GM08714 (cell line): ENCODE results near the gene TRIB2.

Source experiments
- H3K4me3 ChIP-seq: fragments of 200-500 bp; sonication (Bioruptor generic); 2 replicates; pipeline ENCODE4 v1.5.1; 2014; ENCODE audit warnings: mild to moderate bottlenecking, low read length, inconsistent platforms
- ZNF274 ChIP-seq: IDR thresholded peaks from 2 replicates; pipeline ENCODE4 v1.6.1; 2012; ENCODE audit warnings: mild to moderate bottlenecking, low read depth, low read length

Gene TRIB2

DNA sequence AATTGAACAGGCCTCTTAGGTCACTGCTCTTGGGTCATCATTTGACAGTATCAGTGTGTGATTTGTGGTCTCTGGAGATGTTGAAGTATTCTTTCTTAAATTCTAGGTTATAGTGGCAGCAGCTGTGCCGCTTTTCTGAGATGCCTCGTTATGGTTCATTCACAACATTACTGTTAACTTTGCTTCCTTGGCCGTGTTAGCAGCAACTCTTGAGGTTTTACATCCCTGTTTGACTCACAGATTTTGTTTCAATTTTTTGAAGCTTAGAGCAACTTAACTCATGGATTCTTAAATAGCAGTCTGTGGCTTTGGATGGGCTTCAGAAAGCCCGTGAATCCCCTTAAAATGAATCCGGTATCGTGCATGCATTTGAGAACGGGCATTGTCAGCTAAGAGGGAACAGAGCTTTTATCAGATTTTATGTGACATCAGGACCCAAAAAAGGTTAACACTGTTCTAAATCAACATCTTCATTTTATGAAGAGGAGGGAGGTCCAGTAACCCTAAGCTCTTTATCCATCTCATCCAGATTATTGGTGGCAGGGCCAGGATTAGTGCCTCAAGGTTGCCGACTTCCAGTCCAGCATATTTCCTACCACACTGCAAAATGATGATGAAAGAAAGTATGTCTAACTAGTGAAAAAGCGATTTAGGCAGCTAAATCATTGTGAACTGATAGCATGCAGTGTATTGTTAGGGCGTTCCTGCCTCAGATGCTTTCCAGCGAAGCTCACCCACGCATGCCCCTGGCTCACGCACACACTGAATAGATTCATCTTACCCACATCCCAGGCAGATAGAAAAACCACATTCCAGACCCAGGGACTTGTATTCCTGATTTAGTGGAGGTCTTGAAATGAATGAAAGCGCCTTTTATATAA lies 5.1 kb downstream of the TRIB2 start:
- H3K4me3 ChIP-seq, result no peak overlapping the region
- no peak for TF ChIP-seq ZNF274

DNA sequence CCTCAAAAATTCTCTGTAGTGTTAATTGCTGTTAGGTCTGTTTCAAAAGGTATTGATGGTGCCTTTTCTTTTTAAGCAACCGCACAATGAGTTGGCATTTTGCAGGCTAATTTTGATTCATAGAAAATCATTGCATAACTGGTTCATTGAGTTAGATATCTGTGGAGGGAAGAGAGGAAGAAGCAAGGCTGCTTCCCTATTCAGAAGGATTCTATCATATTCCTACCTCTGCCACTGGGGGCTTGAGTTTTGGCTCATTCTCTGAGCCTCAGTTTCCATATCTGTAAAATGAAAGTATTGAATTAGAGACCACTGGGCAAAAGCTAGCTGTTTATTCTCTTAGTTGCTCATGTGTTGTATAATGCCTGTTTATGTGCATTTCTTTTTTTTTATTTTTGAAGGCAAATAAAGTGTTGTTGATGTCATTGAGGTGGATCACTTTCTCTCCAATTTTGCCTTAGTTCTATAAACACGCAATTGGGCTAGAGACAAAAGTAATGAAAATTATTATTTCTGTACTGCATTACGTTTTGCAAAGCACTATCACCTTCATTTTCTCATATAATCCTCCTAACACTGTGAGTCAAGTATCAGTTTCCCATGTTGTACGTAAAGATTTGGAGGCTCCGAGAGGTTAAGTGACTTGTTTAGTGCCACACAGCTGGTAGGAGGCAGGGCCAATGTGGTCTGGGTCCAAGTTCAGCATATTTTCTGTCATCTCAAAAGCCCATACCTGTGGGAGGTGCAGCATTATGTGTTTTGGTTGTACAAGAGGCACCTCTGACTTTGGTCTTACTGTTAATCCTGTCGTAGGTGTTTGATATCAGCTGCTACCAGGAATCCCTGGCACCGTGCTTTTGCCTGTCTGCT lies 5.9 kb downstream of the TRIB2 start:
- no peak overlapping the region for H3K4me3 ChIP-seq
- TF ChIP-seq ZNF274, result no peak

- H3K4me3 ChIP-seq, result no peak overlapping the region
- TF ChIP-seq ZNF274, result no peak
These were observed 7.2 kb downstream of the TRIB2 start for GRCh38 chr2:12723736-12724463.

DNA sequence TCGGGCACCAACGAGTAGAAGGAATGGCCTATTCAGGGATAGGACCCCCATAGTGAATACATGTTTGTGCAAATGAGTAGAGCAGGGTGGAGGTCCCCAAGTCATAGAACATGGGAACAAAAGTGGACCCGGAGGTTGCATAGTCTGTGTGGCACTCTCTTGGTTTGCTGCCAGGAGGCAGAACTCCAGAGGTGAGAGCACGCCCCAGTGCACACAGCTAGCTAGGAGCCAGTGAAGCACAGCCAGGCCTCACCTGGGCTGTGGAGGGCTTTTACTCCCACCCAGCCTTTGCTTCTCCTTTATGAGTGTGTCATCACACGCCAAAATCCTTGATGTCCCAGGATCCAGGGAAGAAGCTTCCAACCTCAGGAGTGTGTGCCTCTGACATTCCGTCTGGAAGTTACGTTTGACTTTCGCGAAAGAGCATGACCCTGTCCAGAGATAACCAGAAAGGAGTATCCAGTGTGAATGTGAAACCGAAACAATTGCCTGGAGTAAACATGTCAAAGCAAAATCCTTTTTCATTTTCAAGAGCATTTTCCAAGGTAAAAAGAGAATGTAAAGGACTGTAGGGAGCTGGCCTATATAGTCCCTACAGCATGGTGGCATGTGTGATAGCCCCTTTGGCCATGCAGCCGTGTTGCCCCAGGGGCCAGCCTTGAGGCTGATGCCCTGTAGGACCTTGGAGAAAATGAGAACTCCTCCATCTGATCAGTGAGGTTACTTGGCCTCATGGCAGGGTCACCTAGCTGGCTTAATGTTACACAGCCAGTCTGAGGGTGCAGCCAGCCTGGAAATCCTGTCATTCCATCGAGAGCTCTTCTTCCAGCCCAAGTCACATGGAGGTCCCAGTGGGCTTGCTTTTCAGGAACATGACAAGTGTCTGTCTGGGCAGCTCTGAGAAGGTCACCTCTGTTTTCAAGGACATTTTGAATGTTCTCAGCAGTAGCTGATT lies 8.8 kb downstream of the TRIB2 start:
- H3K4me3 ChIP-seq, result no peak overlapping the region
- no peak for TF ChIP-seq ZNF274

GRCh38 chr2:12726271-12726670 lies 9.5 kb downstream of the TRIB2 start:
- H3K4me3 ChIP-seq, result no peak overlapping the region
- TF ChIP-seq ZNF274, result no peak

- H3K4me3 ChIP-seq, result no peak overlapping the region
These were observed 10.3 kb downstream of the TRIB2 start for GRCh38 chr2:12727065-12727464.

GRCh38 chr2:12727641-12728040 lies 10.9 kb downstream of the TRIB2 start:
- no peak for TF ChIP-seq ZNF274
- H3K4me3 ChIP-seq, result no peak overlapping the region

More at GRCh38 chr2:12727065-12727464, 10.3 kb downstream of the TRIB2 start:
- TF ChIP-seq ZNF274, result no peak

DNA sequence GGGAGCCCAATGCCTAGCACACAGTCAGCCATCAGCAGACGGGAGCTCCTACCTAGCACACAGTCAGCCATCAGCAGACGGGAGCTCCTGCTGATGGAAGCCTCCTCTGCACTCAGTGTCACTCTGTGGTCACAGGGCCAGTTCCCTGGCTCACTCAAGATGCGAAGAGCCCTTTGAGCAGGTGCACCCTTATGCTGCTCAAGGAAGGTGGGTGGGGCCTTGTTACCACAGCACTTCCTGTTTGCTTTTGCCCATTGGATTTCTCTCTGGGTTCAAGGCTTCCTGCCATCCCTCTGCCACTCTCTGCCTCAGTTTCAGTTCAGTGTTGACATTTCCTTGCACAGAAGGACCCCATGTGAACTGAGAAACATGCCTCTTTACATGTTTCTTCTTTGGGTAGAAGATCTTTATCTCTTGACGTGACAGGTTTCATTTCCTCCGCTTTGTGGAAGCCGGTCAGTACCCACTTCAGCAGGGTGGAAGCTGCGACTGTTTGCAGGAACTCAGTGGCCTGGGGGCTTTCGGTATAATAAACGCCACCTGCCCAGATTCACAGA lies 11.6 kb downstream of the TRIB2 start:
- no peak overlapping the region for H3K4me3 ChIP-seq
- no peak for TF ChIP-seq ZNF274

DNA sequence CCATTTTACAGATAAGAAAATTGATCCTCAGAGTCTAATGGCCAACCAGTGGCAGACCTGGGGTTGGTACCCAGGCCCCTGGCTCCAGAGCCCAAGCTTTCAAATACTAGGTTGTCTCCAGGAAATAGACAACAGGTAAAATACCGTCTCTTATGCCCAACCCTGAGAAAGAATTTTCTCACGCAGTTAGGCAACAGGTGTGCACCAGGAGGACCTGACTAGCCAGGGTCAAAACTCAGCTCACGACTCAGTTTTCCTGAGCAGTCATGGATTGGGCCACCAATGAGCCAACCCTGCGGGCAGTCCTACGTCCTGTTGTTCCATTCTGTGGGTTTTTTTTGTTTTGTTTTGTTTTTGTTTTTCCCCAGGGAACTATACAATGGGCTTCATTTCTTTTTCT lies 13.5 kb downstream of the TRIB2 start:
- no peak overlapping the region for H3K4me3 ChIP-seq
- TF ChIP-seq ZNF274, result no peak

DNA sequence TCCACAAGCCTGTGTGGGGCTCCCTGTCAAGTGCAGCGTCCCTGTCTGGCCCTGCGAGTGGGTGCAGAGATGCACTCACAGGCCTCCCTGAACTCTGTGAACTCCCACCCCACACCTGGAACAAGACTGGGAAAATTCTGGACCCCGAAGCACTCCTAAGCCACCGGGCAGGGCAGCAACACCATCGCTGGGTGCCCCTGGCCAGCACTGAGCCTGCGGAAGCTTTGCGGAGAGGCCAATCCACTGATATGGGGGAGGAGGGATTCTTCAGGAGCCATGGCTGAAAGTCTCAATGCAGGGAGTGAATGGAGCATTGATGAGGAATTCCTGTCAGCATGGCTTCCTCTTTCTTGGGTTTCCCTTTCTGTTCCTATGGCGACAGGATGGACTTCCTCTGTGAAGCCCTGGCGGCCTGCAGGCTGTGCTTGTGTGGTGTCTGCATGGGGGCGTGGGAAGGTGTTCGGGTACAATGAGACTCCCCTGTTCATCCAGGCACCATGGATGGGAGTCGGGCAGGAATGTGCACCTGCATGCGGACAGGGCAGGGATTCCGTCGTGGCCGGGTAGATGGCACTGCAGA lies 15.1 kb downstream of the TRIB2 start:
- no peak overlapping the region for H3K4me3 ChIP-seq
- TF ChIP-seq ZNF274, result no peak

DNA sequence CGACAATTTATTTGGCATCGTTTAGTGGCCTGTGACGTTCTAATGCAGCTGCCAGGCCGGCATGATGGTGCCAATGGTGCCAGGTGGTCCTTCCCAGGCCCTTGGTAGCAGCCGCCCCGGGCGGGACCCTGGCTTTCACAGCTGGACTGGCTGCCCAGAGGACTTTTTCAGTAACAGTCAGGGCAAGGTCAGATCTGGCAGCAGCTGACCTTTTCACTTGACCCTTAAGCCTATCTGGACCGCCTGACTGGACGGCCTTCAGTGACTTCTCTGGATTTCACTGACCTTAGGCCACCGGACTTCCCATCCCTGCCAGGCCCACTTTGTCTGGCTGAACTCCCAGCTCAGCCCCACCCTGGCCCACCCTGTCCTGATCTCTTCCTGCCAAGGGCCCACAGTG lies 15.9 kb downstream of the TRIB2 start:
- no peak overlapping the region for H3K4me3 ChIP-seq
- TF ChIP-seq ZNF274, result no peak

GRCh38 chr2:12733846-12734245 lies 17.1 kb downstream of the TRIB2 start:
- TF ChIP-seq ZNF274, result no peak
- no peak overlapping the region for H3K4me3 ChIP-seq
